B cell (primary cell): ENCODE measurements around the gene CALN1. TPM values are rescaled to one million over a fixed set of nuclear protein-coding genes. Genes with fewer than 3 reads are reported as not detected.

ENCODE experiments used
- ATAC-seq: fragments of 200-7000 bp; cut with Tn5 transposase; one replicate; pipeline ENCODE4 v1.10.0; 2021; ENCODE audit warnings: low read depth, mild to moderate bottlenecking, moderate number of reproducible peaks, moderate library complexity
- CTCF ChIA-PET: fragments of 350-600 bp; sonication (Branson Sonifier 250); formaldehyde crosslinking; loops from one replicate; lab custom pipeline; 2021; ENCODE audit warnings: antibody characterized with exemption, inconsistent platforms; lab: Charles Lee
- POLR2A ChIA-PET: fragments of 350-600 bp; sonication (Branson Sonifier 250); formaldehyde crosslinking; loops from one replicate; lab custom pipeline; 2021; ENCODE audit warnings: antibody characterized with exemption; lab: Charles Lee
- DNase-seq: peaks from one replicate; pipeline ENCODE4 v3.0.0; 2013
- H2AFZ ChIP-seq: 2 replicates; pipeline ENCODE4 v1.6.1; 2012; ENCODE audit warnings: mild to moderate bottlenecking, low read depth, low read length; ENCODE audit not compliant: insufficient read depth, poor library complexity, severe bottlenecking
- H3K27ac ChIP-seq, 2 donors: 1 replicate in 1 of 2; 2 replicates in 1 of 2; pipeline ENCODE4 v1.5.1; 2012 to 2013; ENCODE audit warnings: low read length in 2 of 2, mild to moderate bottlenecking in 2 of 2, moderate library complexity in 1 of 2
- H3K27me3 ChIP-seq, 4 experiments: fragments of 200-600 bp in 1 of 4; sonication (generic) in 1 of 4; replicated peaks in 1 of 4; 1 replicate in 2 of 4; 2 replicates in 2 of 4; pipeline versions ENCODE4 v1.6.1 to v1.7.0; 2013 to 2016; ENCODE audit warnings: low read length in 3 of 4, mild to moderate bottlenecking in 2 of 4, mixed read lengths in 1 of 4, moderate library complexity in 1 of 4; ENCODE audit not compliant: insufficient read depth in 4 of 4, control insufficient read depth in 3 of 4; ENCODE audit errors: control extremely low read depth in 1 of 4
- H3K36me3 ChIP-seq, 2 experiments: replicated peaks in 1 of 2; 1 replicate in 1 of 2; 2 replicates in 1 of 2; pipeline versions ENCODE4 v1.6.1 to v1.7.1; 2013; ENCODE audit warnings: low read length in 1 of 2; ENCODE audit not compliant: insufficient read depth in 2 of 2, control insufficient read depth in 1 of 2; ENCODE audit errors: control extremely low read depth in 1 of 2, extremely low read depth in 1 of 2
- H3K4me1 ChIP-seq, 2 donors: fragments of 200-600 bp in 1 of 2; sonication (generic) in 1 of 2; 1 replicate in 1 of 2; 2 replicates in 1 of 2; pipeline versions ENCODE4 v1.5.1 to v1.6.1; 2013 to 2017; ENCODE audit warnings: low read length in 2 of 2; ENCODE audit not compliant: control insufficient read depth in 2 of 2, insufficient read depth in 2 of 2
- H3K4me2 ChIP-seq: replicated peaks from 2 replicates; pipeline ENCODE3; 2012; ENCODE audit warnings: mild to moderate bottlenecking, low read depth, low read length; ENCODE audit not compliant: poor library complexity, severe bottlenecking
- H3K4me3 ChIP-seq, 5 experiments: fragments of 200-600 bp in 1 of 5; sonication (generic) in 1 of 5; 1 replicate in 3 of 5; 2 replicates in 2 of 5; pipeline versions ENCODE4 v1.5.1 to v1.7.0; 2011 to 2016; ENCODE audit warnings: low read length in 4 of 5, mild to moderate bottlenecking in 4 of 5, low read depth in 2 of 5, control low read depth in 1 of 5, moderate library complexity in 1 of 5; ENCODE audit not compliant: insufficient read depth in 1 of 5; ENCODE audit errors: control extremely low read depth in 1 of 5, extremely low read depth in 1 of 5
- H3K79me2 ChIP-seq: fragments of 200-600 bp; sonication (generic); one replicate; pipeline ENCODE4 v1.6.0; 2016; ENCODE audit warnings: low read length; ENCODE audit not compliant: control insufficient read depth, insufficient read depth
- H3K9ac ChIP-seq: fragments of 200-600 bp; sonication (generic); 2 replicates; pipeline ENCODE4 v1.6.1; 2017; ENCODE audit warnings: mild to moderate bottlenecking, low read length, moderate library complexity
- H3K9me3 ChIP-seq, 3 donors: one replicate each; pipeline versions ENCODE4 v1.6.1 to v1.7.1; 2013; ENCODE audit warnings: low read length in 2 of 3; ENCODE audit not compliant: control insufficient read depth in 2 of 3, insufficient read depth in 1 of 3; ENCODE audit errors: control extremely low read depth in 1 of 3
- H4K20me1 ChIP-seq: 2 replicates; pipeline ENCODE4 v1.6.0; 2012; ENCODE audit warnings: mild to moderate bottlenecking, low read length; ENCODE audit not compliant: insufficient read depth, control insufficient read depth, poor library complexity, severe bottlenecking
- H3K27ac Mint-ChIP-seq: one replicate; pipeline ENCODE4 v1.8.0; 2021; ENCODE audit warnings: mixed read lengths
- H3K27me3 Mint-ChIP-seq: one replicate; pipeline ENCODE4 v1.8.0; 2021; ENCODE audit warnings: mixed read lengths
- H3K4me1 Mint-ChIP-seq: one replicate; pipeline ENCODE4 v1.8.0; 2021; ENCODE audit warnings: mixed read lengths
- H3K4me3 Mint-ChIP-seq: one replicate; pipeline ENCODE4 v1.8.0; 2021; ENCODE audit warnings: mixed read lengths
- H3K9me3 Mint-ChIP-seq: one replicate; pipeline ENCODE4 v1.8.0; 2022; ENCODE audit warnings: mixed read lengths; ENCODE audit not compliant: insufficient read depth
- EZH2 ChIP-seq: IDR thresholded peaks from 2 replicates; pipeline ENCODE4 v1.6.1; 2012; ENCODE audit warnings: borderline replicate concordance, low read depth, mild to moderate bottlenecking, moderate library complexity, low read length; ENCODE audit not compliant: insufficient read depth, poor library complexity, severe bottlenecking
- WGBS: methylation state at CpG from one replicate; pipeline ENCODE4 v1.1.5; 2013; ENCODE audit warnings: missing lambda C conversion rate; ENCODE audit not compliant: insufficient coverage; 5-methylcytosine and 5-hydroxymethylcytosine counted together
- intact Hi-C: fragments of 100-400 bp; cut with micrococcal nuclease; formaldehyde crosslinking; loops from one replicate; pipeline ENCODE4 v1.10.0; 2022
- polyA plus RNA-seq: library from polyadenylated mRNA; depleted of rRNA; stranded (reverse); fragments of >200 nt; gene quantifications from 2 replicates; pipeline ENCODE4 v1.2.3, GENCODE V29; 2012
- total RNA-seq, 2 donors: library from RNA; stranded (reverse); fragments of 120-200 nt in 1 of 2; gene quantifications; 1 replicate in 1 of 2; 2 replicates in 1 of 2; pipeline versions ENCODE4 v1.2.3 to v1.2.4, GENCODE V29; 2013 to 2022
- TF ChIP-seq, protein P1 (sequence below): fragments of 200-600 bp; IDR thresholded peaks from one replicate; pipeline ENCODE4 v1.8.0; 2022; ENCODE audit warnings: antibody characterized with exemption, mild to moderate bottlenecking

Gene CALN1
- total and polyA plus RNA-seq, 2 donors (not counting 1 experiment from before 2014, with no cell fraction given) = not detected

DNA sequence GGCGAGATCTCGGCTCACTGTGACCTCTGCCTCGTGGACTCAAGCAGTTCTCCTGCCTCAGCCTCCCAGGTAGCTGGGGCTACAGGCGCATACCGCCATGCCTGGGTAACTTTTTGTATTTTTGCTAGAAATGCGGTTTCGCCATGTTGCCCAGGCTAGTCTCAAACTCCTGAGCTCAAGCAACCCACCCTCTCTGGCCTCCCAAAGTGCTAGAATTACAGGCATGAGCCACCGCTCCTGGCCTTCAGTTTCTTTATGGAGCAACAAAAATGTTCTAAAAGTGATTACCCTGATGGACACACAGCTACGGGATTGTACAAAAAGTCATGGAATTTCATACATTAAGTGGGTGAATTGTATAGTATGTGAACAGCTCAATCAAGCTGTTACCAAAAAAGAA is 216.0 kb downstream of the CALN1 start:
- no peak overlapping the region for H3K27ac Mint-ChIP-seq
- WGBS = 90% methylated on average over 8 of the region's 9 CpGs
- Histone ChIP-seq H3K27me3 (no peaks in the 10 kb centered on the region), H3K36me3 (no peaks in the 10 kb centered on the region), H3K9me3 (peaks cover 0 to 4% (median 0%) of the 10 kb centered on the region in 3 donors), H2AFZ (no peak overlapping the region), H3K27ac (no peak overlapping the region), H3K4me1 (no peaks in the 10 kb centered on the region), H3K79me2 (no peaks in the 10 kb centered on the region), H3K9ac (no peak overlapping the region), H3K4me3 (no peak overlapping the region), H3K4me2 (no peak overlapping the region), H4K20me1 (no peaks in the 10 kb centered on the region)
- intact Hi-C loops = no loop called here
- TF ChIP-seq, protein P1, sequence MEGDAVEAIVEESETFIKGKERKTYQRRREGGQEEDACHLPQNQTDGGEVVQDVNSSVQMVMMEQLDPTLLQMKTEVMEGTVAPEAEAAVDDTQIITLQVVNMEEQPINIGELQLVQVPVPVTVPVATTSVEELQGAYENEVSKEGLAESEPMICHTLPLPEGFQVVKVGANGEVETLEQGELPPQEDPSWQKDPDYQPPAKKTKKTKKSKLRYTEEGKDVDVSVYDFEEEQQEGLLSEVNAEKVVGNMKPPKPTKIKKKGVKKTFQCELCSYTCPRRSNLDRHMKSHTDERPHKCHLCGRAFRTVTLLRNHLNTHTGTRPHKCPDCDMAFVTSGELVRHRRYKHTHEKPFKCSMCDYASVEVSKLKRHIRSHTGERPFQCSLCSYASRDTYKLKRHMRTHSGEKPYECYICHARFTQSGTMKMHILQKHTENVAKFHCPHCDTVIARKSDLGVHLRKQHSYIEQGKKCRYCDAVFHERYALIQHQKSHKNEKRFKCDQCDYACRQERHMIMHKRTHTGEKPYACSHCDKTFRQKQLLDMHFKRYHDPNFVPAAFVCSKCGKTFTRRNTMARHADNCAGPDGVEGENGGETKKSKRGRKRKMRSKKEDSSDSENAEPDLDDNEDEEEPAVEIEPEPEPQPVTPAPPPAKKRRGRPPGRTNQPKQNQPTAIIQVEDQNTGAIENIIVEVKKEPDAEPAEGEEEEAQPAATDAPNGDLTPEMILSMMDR = no peak
- no peak for TF ChIP-seq EZH2
- H3K4me1 Mint-ChIP-seq = no peaks in the 10 kb centered on the region
- no peak overlapping the region for H3K4me3 Mint-ChIP-seq
- ATAC-seq (no peak), DNase-seq (no peak)
- ChIA-PET POLR2A (no interaction called here), CTCF (no interaction called here)
- no peaks in the 10 kb centered on the region for H3K27me3 Mint-ChIP-seq
- H3K9me3 Mint-ChIP-seq = no peaks in the 10 kb centered on the region

- Histone ChIP-seq H3K4me3 (no peak overlapping the region), H3K9ac (no peak overlapping the region), H3K9me3 (peaks cover 0 to 4% (median 0%) of the 10 kb centered on the region in 3 donors), H3K36me3 (no peaks in the 10 kb centered on the region), H3K4me1 (no peaks in the 10 kb centered on the region), H2AFZ (no peak overlapping the region), H3K27me3 (no peaks in the 10 kb centered on the region), H3K4me2 (no peak overlapping the region), H4K20me1 (no peaks in the 10 kb centered on the region), H3K27ac (no peak overlapping the region), H3K79me2 (no peaks in the 10 kb centered on the region)
- Mint-ChIP-seq H3K27ac (no peak overlapping the region), H3K4me3 (no peak overlapping the region), H3K4me1 (no peaks in the 10 kb centered on the region), H3K9me3 (no peaks in the 10 kb centered on the region), H3K27me3 (no peaks in the 10 kb centered on the region)
- CTCF ChIA-PET = no interaction called here
- intact Hi-C loops = no loop called here
- TF ChIP-seq, protein P1 = no peak
- TF ChIP-seq EZH2 = no peak
- 87% methylated on average over 8 of the region's 10 CpGs for WGBS
- ATAC-seq (no peak), DNase-seq (no peak)
- POLR2A ChIA-PET = no interaction called here
Observed at GRCh38 chr7:72190919-72191318, 221.2 kb downstream of the CALN1 start.
